GM20431 (cell line): ENCODE data around the gene JPH3.
"Not testable (repeated sequence)": the region's sequence is repeated elsewhere in the genome, so short reads cannot be mapped to it uniquely, and the experiment has no call there.

ENCODE experiments used
- in situ Hi-C: fragments of 300-500 bp; cut with MseI, MboI; formaldehyde crosslinking; loops from one replicate; pipeline ENCODE4 v1.15.0; 2020; ENCODE audit warnings: low sequenced_read_pairs; ENCODE audit not compliant: unreplicated experiment

JPH3 gene

GRCh38 chr16:87571868-87572244 is 30.5 kb upstream of the JPH3 start:
- in situ Hi-C loops = no loop called here

GRCh38 chr16:87572959-87573358 is 29.3 kb upstream of the JPH3 start:
- in situ Hi-C loops = no loop called here

GRCh38 chr16:87575027-87575804 is 27.1 kb upstream of the JPH3 start:
- in situ Hi-C loops = no loop called here

- in situ Hi-C loops = no loop called here
Measured at GRCh38 chr16:87576171-87576570, 26.1 kb upstream of the JPH3 start.

GRCh38 chr16:87578142-87578930 is 24.0 kb upstream of the JPH3 start:
- in situ Hi-C loops = not testable (repeated sequence)

GRCh38 chr16:87579691-87580090 is 22.6 kb upstream of the JPH3 start:
- in situ Hi-C loops = no loop called here

- in situ Hi-C loops = no loop called here
Measured at GRCh38 chr16:87580855-87581261, 21.4 kb upstream of the JPH3 start.

GRCh38 chr16:87581857-87582215 is 20.5 kb upstream of the JPH3 start:
- in situ Hi-C loops = no loop called here

GRCh38 chr16:87582216-87582965 is 19.9 kb upstream of the JPH3 start:
- in situ Hi-C loops = no loop called here

GRCh38 chr16:87582966-87583325 is 19.4 kb upstream of the JPH3 start:
- in situ Hi-C loops = no loop called here

- in situ Hi-C loops = no loop called here
Measured at GRCh38 chr16:87583453-87584131, 18.7 kb upstream of the JPH3 start.

GRCh38 chr16:87584271-87584670 is 18.0 kb upstream of the JPH3 start:
- in situ Hi-C loops = no loop called here

GRCh38 chr16:87584975-87585374 is 17.3 kb upstream of the JPH3 start:
- in situ Hi-C loops = no loop called here

GRCh38 chr16:87585442-87586200 is 16.7 kb upstream of the JPH3 start:
- in situ Hi-C loops = no loop called here

GRCh38 chr16:87586201-87586782 is 16.0 kb upstream of the JPH3 start:
- in situ Hi-C loops = no loop called here

- in situ Hi-C loops = no loop called here
Measured at GRCh38 chr16:87587636-87588035, 14.7 kb upstream of the JPH3 start.

GRCh38 chr16:87592018-87592712 is 10.1 kb upstream of the JPH3 start:
- in situ Hi-C loops = no loop called here

- in situ Hi-C loops = no loop called here
Measured at GRCh38 chr16:87593710-87594258, 8.5 kb upstream of the JPH3 start.
